ENCODE results near the gene ISOC1.

GRCh38 chr5:129048509-129048908, 46.0 kb upstream of the ISOC1 start:
- TF ChIP-seq POLR2A (IDR thresholded peaks at IDR 0.05) (no peak), CTCF (IDR thresholded peaks at IDR 0.05) (no peak)
